Measurements from ENCODE around the gene ZMYND11.
"Not testable (repeated sequence)": the region's sequence is repeated elsewhere in the genome, so short reads cannot be mapped to it uniquely, and the experiment has no call there.

ZMYND11 gene

GRCh38 chr10:282294-283139 lies 147.3 kb downstream of the ZMYND11 start:
- no peak for DNase-seq (ENCODE audit: low spot score)

- DNase-seq (ENCODE audit: low spot score) = no peak
These were observed 147.9 kb downstream of the ZMYND11 start for GRCh38 chr10:283140-283479.

- DNase-seq (ENCODE audit: low spot score) = no peak
These were observed 148.7 kb downstream of the ZMYND11 start for GRCh38 chr10:283916-284356.

GRCh38 chr10:285216-285615 lies 150.0 kb downstream of the ZMYND11 start:
- no peak for DNase-seq (ENCODE audit: low spot score)

GRCh38 chr10:287026-287709 lies 151.9 kb downstream of the ZMYND11 start:
- no peak for DNase-seq (ENCODE audit: low spot score)

GRCh38 chr10:287814-288213 lies 152.6 kb downstream of the ZMYND11 start:
- DNase-seq (ENCODE audit: low spot score) = no peak

GRCh38 chr10:288316-289200 lies 153.3 kb downstream of the ZMYND11 start:
- no peak for DNase-seq (ENCODE audit: low spot score)

GRCh38 chr10:289581-289980 lies 154.3 kb downstream of the ZMYND11 start:
- no peak for DNase-seq (ENCODE audit: low spot score)

- no peak for DNase-seq (ENCODE audit: low spot score)
These were observed 154.9 kb downstream of the ZMYND11 start for GRCh38 chr10:290026-290725.

GRCh38 chr10:293636-294035 lies 158.4 kb downstream of the ZMYND11 start:
- DNase-seq (ENCODE audit: low spot score) = no peak

GRCh38 chr10:297567-297966 lies 162.3 kb downstream of the ZMYND11 start:
- DNase-seq (ENCODE audit: low spot score) = no peak

GRCh38 chr10:298033-298432 lies 162.8 kb downstream of the ZMYND11 start:
- no peak for DNase-seq (ENCODE audit: low spot score)

- no peak for DNase-seq (ENCODE audit: low spot score)
These were observed 164.3 kb downstream of the ZMYND11 start for GRCh38 chr10:299512-299911.

- no peak for DNase-seq (ENCODE audit: low spot score)
These were observed 164.7 kb downstream of the ZMYND11 start for GRCh38 chr10:299969-300368.

- not testable (repeated sequence) for DNase-seq (ENCODE audit: low spot score)
These were observed 165.3 kb downstream of the ZMYND11 start for GRCh38 chr10:300580-300979.

GRCh38 chr10:301536-301935 lies 166.3 kb downstream of the ZMYND11 start:
- DNase-seq (ENCODE audit: low spot score) = no peak
